ENCODE data around the gene VPS33B. TPM values are rescaled to one million over a fixed set of nuclear protein-coding genes. Genes with fewer than 3 reads are reported as not detected.

VPS33B gene
- total RNA-seq, 6 experiments from 2014 or later: 4.2 to 7.3 (median 6.5) TPM

DNA sequence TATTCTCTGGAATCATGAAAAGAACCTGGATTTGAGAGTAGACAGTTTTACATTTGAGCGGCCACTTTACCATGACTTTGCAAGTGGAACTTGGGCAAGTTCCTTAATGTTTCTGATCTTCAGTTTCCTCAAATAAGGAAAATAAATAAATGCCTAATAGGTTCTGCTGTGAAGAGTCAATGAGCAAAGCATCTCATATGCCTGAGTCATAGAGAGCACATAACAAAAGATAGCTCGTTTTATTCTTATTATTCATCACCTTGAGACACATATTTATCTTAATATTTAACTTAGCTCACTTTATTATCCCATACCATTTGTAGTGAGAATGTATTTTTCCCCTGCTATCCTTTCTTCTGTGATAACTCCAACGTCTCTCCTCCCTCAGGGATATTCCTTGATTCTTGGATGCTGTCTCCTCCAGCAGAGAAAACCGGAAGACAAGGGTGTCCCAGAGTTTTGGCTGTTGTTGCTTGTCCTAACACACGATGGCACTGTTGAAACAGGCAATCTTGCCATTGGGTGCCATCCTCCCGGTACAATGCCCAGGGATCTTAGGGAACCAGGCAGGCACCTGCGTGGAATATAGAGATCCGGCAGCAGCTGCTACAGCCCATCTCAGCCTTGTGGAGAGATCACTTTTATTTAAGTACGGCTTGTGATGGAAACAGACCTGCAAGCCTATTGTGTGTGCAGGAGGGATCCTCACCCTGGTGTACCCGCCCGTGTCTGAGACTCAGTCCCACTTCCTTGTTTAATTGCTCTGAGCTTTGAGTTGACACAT is 33.3 kb upstream of the VPS33B start:
- TF ChIP-seq CTCF (IDR thresholded peaks at IDR 0.05) (peak; percentile 72 to 79 (median 76)), POLR2A (IDR thresholded peaks at IDR 0.05) (no peak)
- intact Hi-C loops (cut with DNase I): loop anchor here (5.0 to 10.0 kb wide), 3 partner anchors 167 to 209 kb away; no protein-coding TSS in a partner anchor
- WGBS (ENCODE audit: insufficient coverage, low coverage, low lambda C conversion rate, missing lambda C conversion rate): 29% methylated on average over 11 of the region's 11 CpGs
- Histone ChIP-seq H3K9me3 (no peaks in the 10 kb centered on the region), H3K27me3 (peaks cover 0 to 6% of the 10 kb centered on the region in 2 donors), H3K4me1 (no peaks in the 10 kb centered on the region), H3K27ac (no peak overlapping the region), H3K4me3 (no peak overlapping the region), H3K36me3 (no peaks in the 10 kb centered on the region)
- ATAC-seq (peak; percentile 93 to 98 (median 96)), DNase-seq (peak in 1 of 3 donors; percentile 67)

DNA sequence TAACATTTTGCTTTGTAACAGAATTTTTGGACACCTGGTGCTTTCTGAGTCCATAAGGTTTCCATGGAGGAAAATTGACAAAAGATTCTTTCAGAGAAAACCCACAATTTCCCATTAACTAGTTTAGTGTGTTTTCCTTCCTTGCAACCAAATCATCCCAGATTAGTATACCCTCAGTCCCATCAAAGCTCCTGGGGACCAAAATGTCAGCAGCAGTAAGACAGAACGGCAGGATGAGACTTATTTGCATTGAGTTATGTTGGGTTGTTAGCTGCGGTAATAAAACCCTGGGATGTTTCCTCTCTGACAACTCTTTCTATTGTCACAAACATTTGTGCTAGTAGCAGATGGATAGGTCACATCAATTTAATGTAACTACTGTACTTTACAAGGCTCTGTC is 32.4 kb upstream of the VPS33B start:
- Histone ChIP-seq H3K36me3 (no peaks in the 10 kb centered on the region), H3K4me1 (no peaks in the 10 kb centered on the region), H3K4me3 (no peak overlapping the region), H3K27ac (no peak overlapping the region), H3K9me3 (no peaks in the 10 kb centered on the region), H3K27me3 (peaks cover 0 to 6% of the 10 kb centered on the region in 2 donors)
- ATAC-seq: no peak
- WGBS (ENCODE audit: insufficient coverage, low coverage, low lambda C conversion rate, missing lambda C conversion rate): 24% methylated on average over 2 of the region's 2 CpGs
- DNase-seq: no peak
- TF ChIP-seq POLR2A (IDR thresholded peaks at IDR 0.05) (no peak), CTCF (IDR thresholded peaks at IDR 0.05) (no peak)
- intact Hi-C loops (cut with DNase I): loop anchor here (5.0 to 10.0 kb wide), 3 partner anchors 167 to 210 kb away; no protein-coding TSS in a partner anchor

GRCh38 chr15:91051248-91051647 is 28.9 kb upstream of the VPS33B start:
- H3K4me1 ChIP-seq: no peaks in the 10 kb centered on the region
- H3K27ac ChIP-seq: no peak overlapping the region
- H3K27me3 ChIP-seq: peaks cover 0 to 3% of the 10 kb centered on the region in 2 donors
- no peaks in the 10 kb centered on the region for H3K9me3 ChIP-seq
- no peak for TF ChIP-seq POLR2A (IDR thresholded peaks at IDR 0.05)
- TF ChIP-seq CTCF (IDR thresholded peaks at IDR 0.05): no peak
- 59% methylated on average over 6 of the region's 8 CpGs for WGBS (ENCODE audit: insufficient coverage, low coverage, low lambda C conversion rate, missing lambda C conversion rate)
- no peak overlapping the region for H3K4me3 ChIP-seq
- DNase-seq: no peak
- intact Hi-C loops (cut with DNase I): loop anchor here in 1 of 2 donors (10.0 kb wide), 1 partner anchor 214 kb away; no protein-coding TSS in a partner anchor
- ATAC-seq: no peak
- H3K36me3 ChIP-seq: no peaks in the 10 kb centered on the region

- 35% methylated on average over 4 of the region's 4 CpGs for WGBS (ENCODE audit: insufficient coverage, low coverage, low lambda C conversion rate, missing lambda C conversion rate)
- no peak overlapping the region for H3K4me3 ChIP-seq
- peak in 1 of 4 donors; percentile 22 for ATAC-seq
- H3K4me1 ChIP-seq: no peaks in the 10 kb centered on the region
- H3K27me3 ChIP-seq: no peaks in the 10 kb centered on the region
- intact Hi-C loops (cut with DNase I): loop anchor here in 1 of 2 donors (10.0 kb wide), 1 partner anchor 215 kb away; no protein-coding TSS in a partner anchor
- DNase-seq: no peak
- TF ChIP-seq CTCF (IDR thresholded peaks at IDR 0.05) (no peak), POLR2A (IDR thresholded peaks at IDR 0.05) (no peak)
- no peaks in the 10 kb centered on the region for H3K36me3 ChIP-seq
- H3K9me3 ChIP-seq: no peaks in the 10 kb centered on the region
- no peak overlapping the region for H3K27ac ChIP-seq
Measured at GRCh38 chr15:91050128-91050455, 27.7 kb upstream of the VPS33B start.
